ENCODE measurements around the gene DAB2IP. TPM values are rescaled to one million over a fixed set of nuclear protein-coding genes. Genes with fewer than 3 reads are reported as not detected.
A peak's percentile ranks its signal among the peaks of the same experiment; 100 is the strongest.

DAB2IP gene
- total RNA-seq, 2 donors from 2014 or later: 70.7 to 71.0 TPM

GRCh38 chr9:121783111-121783510 lies 131.7 kb downstream of the DAB2IP start:
- Mint-ChIP-seq H3K4me3 (no peak overlapping the region), H3K27me3 (ENCODE audit: insufficient read depth) (no peaks in the 10 kb centered on the region), H3K9me3 (peaks cover 1% of the 10 kb centered on the region), H3K27ac (no peak overlapping the region), H3K36me3 (ENCODE audit: low read depth) (peaks cover 41% of the 10 kb centered on the region), H3K4me1 (peaks cover 13% of the 10 kb centered on the region)
- no peaks in the 10 kb centered on the region for H3K4me1 ChIP-seq (ENCODE audit: control insufficient read depth, insufficient read depth, low read length)
- 88% methylated on average over 2 of the region's 2 CpGs; no CpG with 5 or more reads in 1 of the 2 experiments for WGBS, 2 experiments (ENCODE audit: insufficient coverage in 1 of 2, insufficient read length in 1 of 2)
- H3K9me3 ChIP-seq (ENCODE audit: control insufficient read depth, low read length): peaks cover 5% of the 10 kb centered on the region
- no peak for TF ChIP-seq CTCF (conservative IDR thresholded peaks at IDR 0.05)
- peak; percentile 46 for DNase-seq
- peak overlapping the region; percentile 82 for H3K27ac ChIP-seq (ENCODE audit: low read depth, low read length)
- no peak overlapping the region for H3K4me3 ChIP-seq (ENCODE audit: low read length)
- H3K36me3 ChIP-seq (ENCODE audit: control insufficient read depth, insufficient read depth, low read length): peaks cover 27% of the 10 kb centered on the region
- H3K27me3 ChIP-seq (ENCODE audit: control insufficient read depth, insufficient read depth, low read length, poor library complexity, severe bottlenecking): no peaks in the 10 kb centered on the region
- no peak overlapping the region for H3K9ac ChIP-seq (ENCODE audit: extremely low read depth, low read length, poor library complexity, severe bottlenecking)

GRCh38 chr9:121783521-121784507 lies 132.4 kb downstream of the DAB2IP start:
- no peaks in the 10 kb centered on the region for H3K4me1 ChIP-seq (ENCODE audit: control insufficient read depth, insufficient read depth, low read length)
- peak; percentile 65 for DNase-seq
- WGBS, 2 experiments (ENCODE audit: insufficient coverage in 1 of 2, insufficient read length in 1 of 2): 75 to 84% methylated on average over 13 to 26 of the region's 26 CpGs
- H3K36me3 ChIP-seq (ENCODE audit: control insufficient read depth, insufficient read depth, low read length): peaks cover 20% of the 10 kb centered on the region
- H3K9me3 Mint-ChIP-seq: no peaks in the 10 kb centered on the region
- no peak overlapping the region for H3K4me3 Mint-ChIP-seq
- H3K27me3 Mint-ChIP-seq (ENCODE audit: insufficient read depth): no peaks in the 10 kb centered on the region
- H3K4me3 ChIP-seq (ENCODE audit: low read length): no peak overlapping the region
- peaks cover 35% of the 10 kb centered on the region for H3K36me3 Mint-ChIP-seq (ENCODE audit: low read depth)
- H3K4me1 Mint-ChIP-seq: peaks cover 13% of the 10 kb centered on the region
- no peaks in the 10 kb centered on the region for H3K27me3 ChIP-seq (ENCODE audit: control insufficient read depth, insufficient read depth, low read length, poor library complexity, severe bottlenecking)
- H3K9me3 ChIP-seq (ENCODE audit: control insufficient read depth, low read length): no peaks in the 10 kb centered on the region
- no peak overlapping the region for H3K9ac ChIP-seq (ENCODE audit: extremely low read depth, low read length, poor library complexity, severe bottlenecking)
- H3K27ac ChIP-seq (ENCODE audit: low read depth, low read length): peak overlapping the region; percentile 82
- no peak for TF ChIP-seq CTCF (conservative IDR thresholded peaks at IDR 0.05)
- H3K27ac Mint-ChIP-seq: no peak overlapping the region

- no peaks in the 10 kb centered on the region for H3K9me3 ChIP-seq (ENCODE audit: control insufficient read depth, low read length)
- Mint-ChIP-seq H3K36me3 (ENCODE audit: low read depth) (peaks cover 29% of the 10 kb centered on the region), H3K9me3 (peaks cover under 1% of the 10 kb centered on the region), H3K27me3 (ENCODE audit: insufficient read depth) (peaks cover under 1% of the 10 kb centered on the region), H3K4me1 (peaks cover 13% of the 10 kb centered on the region), H3K27ac (peak overlapping the region; percentile 42), H3K4me3 (no peak overlapping the region)
- H3K27me3 ChIP-seq (ENCODE audit: control insufficient read depth, insufficient read depth, low read length, poor library complexity, severe bottlenecking): no peaks in the 10 kb centered on the region
- peak; percentile 34 for TF ChIP-seq CTCF (conservative IDR thresholded peaks at IDR 0.05)
- 65 to 91% methylated on average over 6 to 17 of the region's 17 CpGs for WGBS, 2 experiments (ENCODE audit: insufficient coverage in 1 of 2, insufficient read length in 1 of 2)
- H3K4me1 ChIP-seq (ENCODE audit: control insufficient read depth, insufficient read depth, low read length): no peaks in the 10 kb centered on the region
- H3K27ac ChIP-seq (ENCODE audit: low read depth, low read length): no peak overlapping the region
- DNase-seq: peak; percentile 76
- H3K4me3 ChIP-seq (ENCODE audit: low read length): no peak overlapping the region
- peaks cover 11% of the 10 kb centered on the region for H3K36me3 ChIP-seq (ENCODE audit: control insufficient read depth, insufficient read depth, low read length)
- H3K9ac ChIP-seq (ENCODE audit: extremely low read depth, low read length, poor library complexity, severe bottlenecking): no peak overlapping the region
Observed at GRCh38 chr9:121784731-121785411, 133.4 kb downstream of the DAB2IP start.
